B cell (primary cell): ENCODE measurements around the gene BABAM1. TPM values are rescaled to one million over a fixed set of nuclear protein-coding genes. Genes with fewer than 3 reads are reported as not detected.

Source experiments
- ATAC-seq: fragments of 200-7000 bp; cut with Tn5 transposase; one replicate; pipeline ENCODE4 v1.10.0; 2021; ENCODE audit warnings: low read depth, mild to moderate bottlenecking, moderate number of reproducible peaks, moderate library complexity
- CTCF ChIA-PET: fragments of 350-600 bp; sonication (Branson Sonifier 250); formaldehyde crosslinking; loops from one replicate; lab custom pipeline; 2021; ENCODE audit warnings: antibody characterized with exemption, inconsistent platforms; lab: Charles Lee
- POLR2A ChIA-PET: fragments of 350-600 bp; sonication (Branson Sonifier 250); formaldehyde crosslinking; loops from one replicate; lab custom pipeline; 2021; ENCODE audit warnings: antibody characterized with exemption; lab: Charles Lee
- DNase-seq: peaks from one replicate; pipeline ENCODE4 v3.0.0; 2013
- H2AFZ ChIP-seq: 2 replicates; pipeline ENCODE4 v1.6.1; 2012; ENCODE audit warnings: mild to moderate bottlenecking, low read depth, low read length; ENCODE audit not compliant: insufficient read depth, poor library complexity, severe bottlenecking
- H3K27ac ChIP-seq, 2 donors: 1 replicate in 1 of 2; 2 replicates in 1 of 2; pipeline ENCODE4 v1.5.1; 2012 to 2013; ENCODE audit warnings: low read length in 2 of 2, mild to moderate bottlenecking in 2 of 2, moderate library complexity in 1 of 2
- H3K27me3 ChIP-seq, 4 experiments: fragments of 200-600 bp in 1 of 4; sonication (generic) in 1 of 4; replicated peaks in 1 of 4; 1 replicate in 2 of 4; 2 replicates in 2 of 4; pipeline versions ENCODE4 v1.6.1 to v1.7.0; 2013 to 2016; ENCODE audit warnings: low read length in 3 of 4, mild to moderate bottlenecking in 2 of 4, mixed read lengths in 1 of 4, moderate library complexity in 1 of 4; ENCODE audit not compliant: insufficient read depth in 4 of 4, control insufficient read depth in 3 of 4; ENCODE audit errors: control extremely low read depth in 1 of 4
- H3K36me3 ChIP-seq, 2 experiments: replicated peaks in 1 of 2; 1 replicate in 1 of 2; 2 replicates in 1 of 2; pipeline versions ENCODE4 v1.6.1 to v1.7.1; 2013; ENCODE audit warnings: low read length in 1 of 2; ENCODE audit not compliant: insufficient read depth in 2 of 2, control insufficient read depth in 1 of 2; ENCODE audit errors: control extremely low read depth in 1 of 2, extremely low read depth in 1 of 2
- H3K4me1 ChIP-seq, 2 donors: fragments of 200-600 bp in 1 of 2; sonication (generic) in 1 of 2; 1 replicate in 1 of 2; 2 replicates in 1 of 2; pipeline versions ENCODE4 v1.5.1 to v1.6.1; 2013 to 2017; ENCODE audit warnings: low read length in 2 of 2; ENCODE audit not compliant: control insufficient read depth in 2 of 2, insufficient read depth in 2 of 2
- H3K4me2 ChIP-seq: replicated peaks from 2 replicates; pipeline ENCODE3; 2012; ENCODE audit warnings: mild to moderate bottlenecking, low read depth, low read length; ENCODE audit not compliant: poor library complexity, severe bottlenecking
- H3K4me3 ChIP-seq, 5 experiments: fragments of 200-600 bp in 1 of 5; sonication (generic) in 1 of 5; 1 replicate in 3 of 5; 2 replicates in 2 of 5; pipeline versions ENCODE4 v1.5.1 to v1.7.0; 2011 to 2016; ENCODE audit warnings: low read length in 4 of 5, mild to moderate bottlenecking in 4 of 5, low read depth in 2 of 5, control low read depth in 1 of 5, moderate library complexity in 1 of 5; ENCODE audit not compliant: insufficient read depth in 1 of 5; ENCODE audit errors: control extremely low read depth in 1 of 5, extremely low read depth in 1 of 5
- H3K79me2 ChIP-seq: fragments of 200-600 bp; sonication (generic); one replicate; pipeline ENCODE4 v1.6.0; 2016; ENCODE audit warnings: low read length; ENCODE audit not compliant: control insufficient read depth, insufficient read depth
- H3K9ac ChIP-seq: fragments of 200-600 bp; sonication (generic); 2 replicates; pipeline ENCODE4 v1.6.1; 2017; ENCODE audit warnings: mild to moderate bottlenecking, low read length, moderate library complexity
- H3K9me3 ChIP-seq, 3 donors: one replicate each; pipeline versions ENCODE4 v1.6.1 to v1.7.1; 2013; ENCODE audit warnings: low read length in 2 of 3; ENCODE audit not compliant: control insufficient read depth in 2 of 3, insufficient read depth in 1 of 3; ENCODE audit errors: control extremely low read depth in 1 of 3
- H4K20me1 ChIP-seq: 2 replicates; pipeline ENCODE4 v1.6.0; 2012; ENCODE audit warnings: mild to moderate bottlenecking, low read length; ENCODE audit not compliant: insufficient read depth, control insufficient read depth, poor library complexity, severe bottlenecking
- H3K27ac Mint-ChIP-seq: one replicate; pipeline ENCODE4 v1.8.0; 2021; ENCODE audit warnings: mixed read lengths
- H3K27me3 Mint-ChIP-seq: one replicate; pipeline ENCODE4 v1.8.0; 2021; ENCODE audit warnings: mixed read lengths
- H3K4me1 Mint-ChIP-seq: one replicate; pipeline ENCODE4 v1.8.0; 2021; ENCODE audit warnings: mixed read lengths
- H3K4me3 Mint-ChIP-seq: one replicate; pipeline ENCODE4 v1.8.0; 2021; ENCODE audit warnings: mixed read lengths
- H3K9me3 Mint-ChIP-seq: one replicate; pipeline ENCODE4 v1.8.0; 2022; ENCODE audit warnings: mixed read lengths; ENCODE audit not compliant: insufficient read depth
- EZH2 ChIP-seq: IDR thresholded peaks from 2 replicates; pipeline ENCODE4 v1.6.1; 2012; ENCODE audit warnings: borderline replicate concordance, low read depth, mild to moderate bottlenecking, moderate library complexity, low read length; ENCODE audit not compliant: insufficient read depth, poor library complexity, severe bottlenecking
- WGBS: methylation state at CpG from one replicate; pipeline ENCODE4 v1.1.5; 2013; ENCODE audit warnings: missing lambda C conversion rate; ENCODE audit not compliant: insufficient coverage; 5-methylcytosine and 5-hydroxymethylcytosine counted together
- intact Hi-C: fragments of 100-400 bp; cut with micrococcal nuclease; formaldehyde crosslinking; loops from one replicate; pipeline ENCODE4 v1.10.0; 2022
- polyA plus RNA-seq: library from polyadenylated mRNA; depleted of rRNA; stranded (reverse); fragments of >200 nt; gene quantifications from 2 replicates; pipeline ENCODE4 v1.2.3, GENCODE V29; 2012
- total RNA-seq, 2 donors: library from RNA; stranded (reverse); fragments of 120-200 nt in 1 of 2; gene quantifications; 1 replicate in 1 of 2; 2 replicates in 1 of 2; pipeline versions ENCODE4 v1.2.3 to v1.2.4, GENCODE V29; 2013 to 2022
- TF ChIP-seq, protein P1 (sequence below): fragments of 200-600 bp; IDR thresholded peaks from one replicate; pipeline ENCODE4 v1.8.0; 2022; ENCODE audit warnings: antibody characterized with exemption, mild to moderate bottlenecking

The BABAM1 gene
- total and polyA plus RNA-seq, 2 donors (not counting 1 experiment from before 2014, with no cell fraction given), result 105 to 129 TPM

DNA sequence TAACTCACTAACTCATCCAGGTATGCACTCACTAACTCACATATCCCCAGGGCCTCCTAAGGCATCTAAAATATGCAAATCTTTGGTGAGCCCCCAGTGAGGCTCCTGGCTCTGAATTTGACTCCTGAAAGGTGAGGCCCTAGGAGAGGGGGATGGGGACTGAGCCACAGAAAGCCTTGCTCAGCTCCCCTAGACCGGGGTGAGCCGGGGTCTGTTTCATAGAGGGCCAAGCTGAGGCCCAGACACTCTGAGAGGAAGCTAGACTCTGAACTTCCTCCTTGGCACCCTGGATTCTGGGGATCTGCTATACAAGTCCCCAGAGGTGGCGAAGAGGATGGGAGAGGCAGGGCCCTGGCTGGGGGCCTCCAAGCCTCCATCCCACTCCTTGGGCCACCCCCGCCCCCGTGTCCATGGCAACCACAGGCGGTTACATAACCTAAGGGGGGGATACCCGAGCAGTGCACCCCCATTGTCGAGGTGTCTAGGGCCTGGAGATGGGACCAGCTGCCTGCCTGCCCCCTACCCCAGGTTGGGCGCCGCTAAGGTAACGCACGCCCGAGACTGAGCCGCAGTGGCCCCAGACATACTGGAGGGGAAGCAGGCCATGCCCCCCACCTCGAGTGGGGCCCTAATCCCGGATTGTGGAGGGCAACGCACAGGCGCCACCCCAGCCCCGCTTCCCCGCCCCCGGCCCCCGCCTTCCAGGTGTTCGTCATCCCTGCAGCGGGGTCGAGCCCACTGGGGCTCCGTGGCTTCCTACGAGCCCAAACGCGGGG, 35.3 kb downstream of the BABAM1 start:
- Mint-ChIP-seq H3K4me3 (peak overlapping the region; percentile 85), H3K9me3 (no peaks in the 10 kb centered on the region), H3K27me3 (no peaks in the 10 kb centered on the region), H3K4me1 (peaks cover 36% of the 10 kb centered on the region), H3K27ac (peak overlapping the region; percentile 32)
- 9% methylated on average over 25 of the region's 29 CpGs for WGBS
- no peaks in the 10 kb centered on the region for H3K36me3 ChIP-seq
- H3K4me3 ChIP-seq, result peak overlapping the region in 4 of 5 experiments; percentile 71 to 86 (median 75)
- no peak for ATAC-seq
- intact Hi-C loops, result loop anchor here (10.0 kb wide), 1 partner anchor 408 kb away; no protein-coding TSS in a partner anchor
- no peak for TF ChIP-seq EZH2
- TF ChIP-seq, protein P1, sequence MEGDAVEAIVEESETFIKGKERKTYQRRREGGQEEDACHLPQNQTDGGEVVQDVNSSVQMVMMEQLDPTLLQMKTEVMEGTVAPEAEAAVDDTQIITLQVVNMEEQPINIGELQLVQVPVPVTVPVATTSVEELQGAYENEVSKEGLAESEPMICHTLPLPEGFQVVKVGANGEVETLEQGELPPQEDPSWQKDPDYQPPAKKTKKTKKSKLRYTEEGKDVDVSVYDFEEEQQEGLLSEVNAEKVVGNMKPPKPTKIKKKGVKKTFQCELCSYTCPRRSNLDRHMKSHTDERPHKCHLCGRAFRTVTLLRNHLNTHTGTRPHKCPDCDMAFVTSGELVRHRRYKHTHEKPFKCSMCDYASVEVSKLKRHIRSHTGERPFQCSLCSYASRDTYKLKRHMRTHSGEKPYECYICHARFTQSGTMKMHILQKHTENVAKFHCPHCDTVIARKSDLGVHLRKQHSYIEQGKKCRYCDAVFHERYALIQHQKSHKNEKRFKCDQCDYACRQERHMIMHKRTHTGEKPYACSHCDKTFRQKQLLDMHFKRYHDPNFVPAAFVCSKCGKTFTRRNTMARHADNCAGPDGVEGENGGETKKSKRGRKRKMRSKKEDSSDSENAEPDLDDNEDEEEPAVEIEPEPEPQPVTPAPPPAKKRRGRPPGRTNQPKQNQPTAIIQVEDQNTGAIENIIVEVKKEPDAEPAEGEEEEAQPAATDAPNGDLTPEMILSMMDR, result no peak
- no peaks in the 10 kb centered on the region for H4K20me1 ChIP-seq
- H3K27ac ChIP-seq, result peak overlapping the region; percentile 2 to 67
- no peaks in the 10 kb centered on the region for H3K27me3 ChIP-seq
- H3K79me2 ChIP-seq, result peaks cover 21% of the 10 kb centered on the region
- peak overlapping the region; percentile 97 for H2AFZ ChIP-seq
- H3K9ac ChIP-seq, result peak overlapping the region; percentile 90
- CTCF ChIA-PET, result interaction anchor here (0.9 to 1.5 kb wide), 5 partner anchors 10 to 87 kb away, joined by 3 to 7 read pairs (median 4); no protein-coding TSS in a partner anchor
- peaks cover 30 to 39% of the 10 kb centered on the region in 2 donors for H3K4me1 ChIP-seq
- DNase-seq, result peak; percentile 64
- POLR2A ChIA-PET, result no interaction called here
- peak overlapping the region; percentile 99 for H3K4me2 ChIP-seq
- peaks cover 0 to 6% (median 0%) of the 10 kb centered on the region in 3 donors for H3K9me3 ChIP-seq
